Measurements from ENCODE around the gene CTIF. TPM values are rescaled to one million over a fixed set of nuclear protein-coding genes. Genes with fewer than 3 reads are reported as not detected.
A peak's percentile ranks its signal among the peaks of the same experiment; 100 is the strongest.

The CTIF gene
- total and polyA plus RNA-seq, 12 donors, result 20.5 to 159 (median 57.0) TPM

GRCh38 chr18:48787203-48788151 is 248.6 kb downstream of the CTIF start:
- no peak overlapping the region for H3K4me3 ChIP-seq
- no peaks in the 10 kb centered on the region for H3K27me3 ChIP-seq
- DNase-seq, result peak in 4 of 7 donors; percentile 4 to 52 (median 8)
- 81 to 86% (median 83%) methylated on average over 8 to 11 of the region's 11 CpGs for whole genome bisulfite sequencing, 4 donors
- no peak for TF ChIP-seq POLR2A (IDR thresholded peaks at IDR 0.05)
- TF ChIP-seq, protein P1, sequence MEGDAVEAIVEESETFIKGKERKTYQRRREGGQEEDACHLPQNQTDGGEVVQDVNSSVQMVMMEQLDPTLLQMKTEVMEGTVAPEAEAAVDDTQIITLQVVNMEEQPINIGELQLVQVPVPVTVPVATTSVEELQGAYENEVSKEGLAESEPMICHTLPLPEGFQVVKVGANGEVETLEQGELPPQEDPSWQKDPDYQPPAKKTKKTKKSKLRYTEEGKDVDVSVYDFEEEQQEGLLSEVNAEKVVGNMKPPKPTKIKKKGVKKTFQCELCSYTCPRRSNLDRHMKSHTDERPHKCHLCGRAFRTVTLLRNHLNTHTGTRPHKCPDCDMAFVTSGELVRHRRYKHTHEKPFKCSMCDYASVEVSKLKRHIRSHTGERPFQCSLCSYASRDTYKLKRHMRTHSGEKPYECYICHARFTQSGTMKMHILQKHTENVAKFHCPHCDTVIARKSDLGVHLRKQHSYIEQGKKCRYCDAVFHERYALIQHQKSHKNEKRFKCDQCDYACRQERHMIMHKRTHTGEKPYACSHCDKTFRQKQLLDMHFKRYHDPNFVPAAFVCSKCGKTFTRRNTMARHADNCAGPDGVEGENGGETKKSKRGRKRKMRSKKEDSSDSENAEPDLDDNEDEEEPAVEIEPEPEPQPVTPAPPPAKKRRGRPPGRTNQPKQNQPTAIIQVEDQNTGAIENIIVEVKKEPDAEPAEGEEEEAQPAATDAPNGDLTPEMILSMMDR (IDR thresholded peaks at IDR 0.05), result no peak
- intact Hi-C loops (cut with DNase I), result loop anchor here (10.0 kb wide), 3 partner anchors 113 to 237 kb away; no protein-coding TSS in a partner anchor
- no peaks in the 10 kb centered on the region for H3K9me3 ChIP-seq (replicated peaks in 1 of 3)
- H3K27ac ChIP-seq, result no peak overlapping the region
- H3K4me1 ChIP-seq (replicated peaks in 1 of 2), result peaks cover 0 to 38% of the 10 kb centered on the region in 2 donors
- H3K36me3 ChIP-seq (replicated peaks in 1 of 2), result no peaks in the 10 kb centered on the region

DNA sequence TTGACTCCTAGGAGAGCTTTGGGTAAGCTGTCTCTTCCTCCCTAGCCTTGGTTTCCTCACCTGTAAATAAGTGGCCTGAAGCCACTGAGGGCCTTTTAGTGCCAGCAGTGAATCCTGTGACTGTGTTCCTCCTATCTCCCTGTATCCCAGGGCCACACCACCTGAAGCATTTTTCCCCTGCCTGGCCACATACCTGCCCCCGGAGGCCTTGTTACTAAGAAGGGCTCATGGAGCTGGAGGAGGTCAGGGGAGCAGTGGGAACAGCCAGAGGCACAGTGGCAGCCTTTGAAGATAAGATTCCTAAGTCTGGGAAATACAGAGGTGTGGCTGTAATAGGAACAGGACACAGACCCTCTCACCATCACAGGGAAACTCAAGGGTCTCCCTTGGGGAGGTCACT is 249.5 kb downstream of the CTIF start:
- DNase-seq, result peak in 2 of 7 donors; percentile 2 to 3
- intact Hi-C loops (cut with DNase I), result loop anchor here (10.0 kb wide), 3 partner anchors 114 to 236 kb away; no protein-coding TSS in a partner anchor
- 78 to 93% (median 89%) methylated on average over 1 of the region's 1 CpG for WGBS, 4 donors

DNA sequence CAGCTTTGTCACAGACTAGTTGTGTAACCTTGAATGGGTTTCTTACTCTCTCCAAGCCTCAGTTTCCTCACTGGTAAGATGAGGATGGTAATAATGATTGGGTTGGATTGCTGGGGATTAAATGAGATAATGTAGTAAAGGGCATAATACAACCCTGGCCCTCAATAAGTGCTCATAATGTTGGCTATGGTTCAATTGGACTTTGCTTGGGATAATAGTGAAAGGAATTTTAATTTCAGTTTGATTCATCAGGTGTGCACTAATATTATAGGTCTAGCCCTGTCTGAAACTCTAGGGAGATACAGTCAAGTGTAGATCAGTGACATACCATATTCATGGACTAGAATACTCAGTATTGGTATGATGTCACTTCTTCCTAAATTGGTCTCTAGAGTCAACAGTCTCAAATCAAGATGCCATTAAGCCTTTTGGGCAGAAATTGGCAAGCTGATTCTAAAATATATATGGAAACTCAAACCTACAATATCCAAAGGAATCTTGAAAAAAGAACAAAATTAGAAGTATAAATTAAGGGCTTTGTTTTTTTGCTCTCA is 250.5 kb downstream of the CTIF start:
- intact Hi-C loops (cut with DNase I), result loop anchor here (10.0 kb wide), 3 partner anchors 115 to 235 kb away; no protein-coding TSS in a partner anchor

More for the DNA sequence above, 249.5 kb downstream of the CTIF start:
- Histone ChIP-seq H3K9me3 (replicated peaks in 1 of 3) (no peaks in the 10 kb centered on the region), H3K36me3 (replicated peaks in 1 of 2) (no peaks in the 10 kb centered on the region), H3K27me3 (no peaks in the 10 kb centered on the region), H3K4me3 (no peak overlapping the region), H3K27ac (no peak overlapping the region), H3K4me1 (replicated peaks in 1 of 2) (peaks cover 0 to 33% of the 10 kb centered on the region in 2 donors)
- TF ChIP-seq, protein P1 (IDR thresholded peaks at IDR 0.05), result no peak
- TF ChIP-seq POLR2A (IDR thresholded peaks at IDR 0.05), result no peak

More for the DNA sequence above, 250.5 kb downstream of the CTIF start:
- H3K27me3 ChIP-seq, result no peaks in the 10 kb centered on the region
- peaks cover 0 to 33% of the 10 kb centered on the region in 2 donors for H3K4me1 ChIP-seq (replicated peaks in 1 of 2)
- no peak for TF ChIP-seq POLR2A (IDR thresholded peaks at IDR 0.05)
- TF ChIP-seq, protein P1 (IDR thresholded peaks at IDR 0.05), result no peak
- H3K4me3 ChIP-seq, result no peak overlapping the region
- H3K36me3 ChIP-seq (replicated peaks in 1 of 2), result no peaks in the 10 kb centered on the region
- H3K9me3 ChIP-seq (replicated peaks in 1 of 3), result no peaks in the 10 kb centered on the region
- peak overlapping the region in 1 of 5 donors; percentile 68 for H3K27ac ChIP-seq
- no peak for DNase-seq
